ENCODE data around the gene MMADHC.

GRCh38 chr2:149597668-149598326, 10.2 kb upstream of the MMADHC start:
- TF ChIP-seq CTCF (conservative IDR thresholded peaks at IDR 0.05; ENCODE audit: low read depth, low read length) (peak; percentile 90), EZH2 (IDR thresholded peaks at IDR 0.05; ENCODE audit: low read length, unreplicated experiment) (no peak), EZH2phosphoT487 (IDR thresholded peaks at IDR 0.05; ENCODE audit: borderline replicate concordance, low read length) (no peak)
